HepG2 (cell line): ENCODE results near the gene RTRAF. TPM values are rescaled to one million over a fixed set of nuclear protein-coding genes. Genes with fewer than 3 reads are reported as not detected.

ENCODE experiments used
- AHDC1 ChIP-seq: sonication (generic); formaldehyde crosslinking; IDR thresholded peaks from 2 replicates; pipeline ENCODE4 v1.5.1; 2020; ENCODE audit warnings: mild to moderate bottlenecking, missing genetic modification reagents, borderline replicate concordance
- ATF1 ChIP-seq: IDR thresholded peaks from 2 replicates; pipeline ENCODE4 v1.6.1; 2016; ENCODE audit warnings: mild to moderate bottlenecking, control low read depth
- ATF7 ChIP-seq, 2 experiments: fragments of 450-650 bp in 1 of 2; sonication (generic) in 1 of 2; formaldehyde crosslinking in 1 of 2; IDR thresholded peaks; 2 replicates each; pipeline versions ENCODE4 v1.4.0 to v1.6.1; 2016 to 2020; ENCODE audit warnings: antibody characterized with exemption in 1 of 2, mild to moderate bottlenecking in 1 of 2, missing genetic modification reagents in 1 of 2
- ETS1 ChIP-seq: sonication (generic); formaldehyde crosslinking; IDR thresholded peaks from 2 replicates; pipeline ENCODE4 v1.4.0; 2020; ENCODE audit warnings: missing genetic modification reagents
- MIXL1 ChIP-seq: IDR thresholded peaks from 2 replicates; pipeline ENCODE4 v1.6.1; 2016
- NR3C1 ChIP-seq: sonication (generic); formaldehyde crosslinking; IDR thresholded peaks from 2 replicates; pipeline ENCODE4 v1.4.0; 2020; ENCODE audit warnings: missing genetic modification reagents
- PLSCR1 ChIP-seq: sonication (generic); formaldehyde crosslinking; IDR thresholded peaks from 2 replicates; pipeline ENCODE4 v1.5.0; 2020; ENCODE audit warnings: missing genetic modification reagents, mild to moderate bottlenecking, borderline replicate concordance
- SMARCE1 ChIP-seq: fragments of 450-650 bp; IDR thresholded peaks from 2 replicates; pipeline ENCODE4 v1.6.1; 2017; ENCODE audit warnings: borderline replicate concordance
- SNAI1 ChIP-seq: sonication (generic); formaldehyde crosslinking; IDR thresholded peaks from 2 replicates; pipeline ENCODE4 v1.5.0; 2020; ENCODE audit warnings: mild to moderate bottlenecking, missing genetic modification reagents, borderline replicate concordance
- TMF1 ChIP-seq: sonication (generic); formaldehyde crosslinking; IDR thresholded peaks from 2 replicates; pipeline ENCODE4 v1.8.1; 2022; ENCODE audit warnings: low read depth, missing genetic modification reagents
- ZFP36L2 ChIP-seq: sonication (generic); formaldehyde crosslinking; IDR thresholded peaks from 2 replicates; pipeline ENCODE4 v1.4.0; 2020; ENCODE audit warnings: missing genetic modification reagents
- ZKSCAN1 ChIP-seq: fragments of 150-350 bp; IDR thresholded peaks from 2 replicates; pipeline ENCODE4 v1.6.1; 2014; ENCODE audit warnings: low read length
- ZNF317 ChIP-seq: sonication (generic); formaldehyde crosslinking; IDR thresholded peaks from 2 replicates; pipeline ENCODE4 v1.5.0; 2020; ENCODE audit warnings: mild to moderate bottlenecking, missing genetic modification reagents
- ZNF496 ChIP-seq: sonication (generic); formaldehyde crosslinking; IDR thresholded peaks from 2 replicates; pipeline ENCODE4 v1.8.1; 2023; ENCODE audit warnings: mild to moderate bottlenecking, moderate library complexity, missing genetic modification reagents; ENCODE audit not compliant: insufficient replicate concordance
- ZNF512 ChIP-seq: sonication (generic); formaldehyde crosslinking; IDR thresholded peaks from 2 replicates; pipeline ENCODE4 v1.4.0; 2020; ENCODE audit warnings: mild to moderate bottlenecking, missing genetic modification reagents
- ZNF891 ChIP-seq: sonication (generic); formaldehyde crosslinking; IDR thresholded peaks from 2 replicates; pipeline ENCODE4 v1.5.0; 2020; ENCODE audit warnings: mild to moderate bottlenecking, missing genetic modification reagents
- polyA plus RNA-seq, 8 experiments: library from polyadenylated mRNA; depleted of rRNA in 3 of 8; stranded (reverse) in 7 of 8; unstranded in 1 of 8; fragments of >200 nt; fragmentation: Illumina TruSeq in 4 of 8; extraction: Trizol in 4 of 8; gene quantifications; 2 replicates each; pipeline versions ENCODE4 v1.2.1 to v1.2.3, GENCODE V29; 2011 to 2016; ENCODE audit warnings: low read depth in 4 of 8, missing spikeins in 1 of 8, mixed read lengths in 1 of 8; ENCODE audit not compliant: insufficient read depth in 1 of 8
- total RNA-seq, 5 experiments: library from RNA; depleted of rRNA; stranded (reverse); fragments of >200 nt; fragmentation: Illumina TruSeq; extraction: Trizol; gene quantifications; 2 replicates each; pipeline ENCODE4 v1.2.3, GENCODE V29; 2016; ENCODE audit warnings: low read depth in 1 of 5

The RTRAF gene
- total and polyA plus RNA-seq, 2 of the 13 experiments (the other 11 are each of a cell fraction or from before 2014, with no cell fraction given): 137 to 258 TPM

- peak; percentile 34; the same call in 1 of the 2 replicates for TF ChIP-seq AHDC1 (CRISPR knock-in tag)
- no peak for TF ChIP-seq PLSCR1
- no peak for TF ChIP-seq ZNF512 (CRISPR knock-in tag)
- TF ChIP-seq TMF1 (CRISPR knock-in tag): peak; percentile 82; the same call in 1 of the 2 replicates
- no peak for TF ChIP-seq ZNF317
- TF ChIP-seq ZNF496 (CRISPR knock-in tag): no peak
- peak; percentile 69; the same call in 1 of the 2 replicates for TF ChIP-seq ZKSCAN1
- peak; percentile 95 for TF ChIP-seq ATF1 (CRISPR knock-in tag)
- TF ChIP-seq SMARCE1: no peak
- TF ChIP-seq ZFP36L2 (CRISPR knock-in tag): no peak
- TF ChIP-seq MIXL1: no peak
- peak; percentile 76 for TF ChIP-seq ZNF891
- peak; percentile 45; the same call in 1 of the 2 replicates for TF ChIP-seq SNAI1 (CRISPR knock-in tag)
- no peak for TF ChIP-seq NR3C1
- TF ChIP-seq ETS1 (CRISPR knock-in tag): no peak
- no peak for TF ChIP-seq ATF7 (IDR thresholded peaks at IDR 0.05)
- no peak for TF ChIP-seq ATF7 (CRISPR knock-in tag; IDR thresholded peaks at IDR 0.05)
Measured at GRCh38 chr14:51989293-51990234, at the start of gene RTRAF (continued).
